Measurements from ENCODE around the gene IRF2. TPM values are rescaled to one million over a fixed set of nuclear protein-coding genes. Genes with fewer than 3 reads are reported as not detected.

IRF2 gene
- 17.0 TPM for polyA plus RNA-seq (2013, experiment 1 of 2; ENCODE audit: insufficient read length)
- 16.9 TPM for polyA plus RNA-seq (2013, experiment 2 of 2; ENCODE audit: insufficient read length)

DNA sequence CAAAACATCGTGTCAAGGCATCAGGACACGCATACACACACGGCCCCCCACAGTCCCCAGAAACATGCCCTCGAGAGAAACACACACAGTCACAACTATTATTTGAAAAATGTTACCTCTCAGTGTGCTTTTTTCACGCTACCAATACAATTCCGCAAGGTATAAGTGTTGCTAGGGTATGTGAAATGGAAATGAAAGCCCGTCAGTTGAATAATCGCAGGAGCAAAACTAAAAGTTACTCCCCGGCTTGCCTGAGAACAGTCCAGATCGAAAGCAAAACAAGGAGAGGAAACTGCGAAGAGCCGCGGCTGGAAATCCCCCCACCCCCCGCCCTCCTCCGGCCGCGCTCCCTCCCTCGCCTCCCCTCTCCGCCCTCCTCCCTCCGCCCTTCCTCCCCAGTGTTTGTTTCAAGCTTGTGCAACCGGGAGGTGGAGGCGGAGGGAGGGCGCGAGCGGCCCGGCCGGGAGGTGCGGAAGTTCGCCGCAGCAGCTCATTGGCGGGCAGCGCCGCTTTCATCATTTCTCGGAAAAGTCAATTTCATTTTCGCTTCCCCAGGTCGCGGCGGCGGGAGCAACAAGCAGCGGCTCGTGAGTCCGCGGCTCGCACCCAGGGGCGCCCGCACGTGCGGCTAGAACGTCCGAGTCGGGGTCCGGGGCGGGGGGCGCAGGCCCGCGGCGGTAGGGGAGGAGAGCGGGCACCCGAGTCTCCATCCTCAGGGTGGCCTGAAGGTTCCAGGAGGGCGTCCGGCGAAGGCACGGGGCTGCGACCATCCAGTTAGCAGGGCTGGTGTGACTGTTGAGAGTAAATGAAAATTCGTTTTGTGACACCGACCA is at the start of gene IRF2:
IRF2 (minus strand) TSS at position 288 of the 833 bp plus-strand sequence. CDS start 45,486 bp downstream, outside the sequence.
- peak; percentile 98 for DNase-seq

DNA sequence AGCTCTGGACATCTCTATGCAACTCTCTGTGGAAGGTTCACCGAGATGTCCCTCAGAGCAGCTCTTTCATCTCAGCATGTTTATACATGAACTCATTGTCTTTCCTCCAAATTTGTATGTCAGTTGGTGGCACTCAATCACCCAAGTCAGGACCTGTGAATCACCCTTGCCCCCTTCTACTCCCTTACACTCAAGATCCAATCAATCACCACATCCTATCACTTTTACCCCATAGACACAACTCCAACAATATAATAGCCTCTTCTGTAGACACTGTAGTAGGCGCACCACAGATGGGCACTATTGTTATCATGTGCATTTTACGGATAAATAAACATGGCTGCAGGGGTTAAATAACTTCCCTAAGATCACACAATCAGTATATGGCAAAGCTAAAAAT is 41.3 kb upstream of the IRF2 start:
- DNase-seq: no peak

DNA sequence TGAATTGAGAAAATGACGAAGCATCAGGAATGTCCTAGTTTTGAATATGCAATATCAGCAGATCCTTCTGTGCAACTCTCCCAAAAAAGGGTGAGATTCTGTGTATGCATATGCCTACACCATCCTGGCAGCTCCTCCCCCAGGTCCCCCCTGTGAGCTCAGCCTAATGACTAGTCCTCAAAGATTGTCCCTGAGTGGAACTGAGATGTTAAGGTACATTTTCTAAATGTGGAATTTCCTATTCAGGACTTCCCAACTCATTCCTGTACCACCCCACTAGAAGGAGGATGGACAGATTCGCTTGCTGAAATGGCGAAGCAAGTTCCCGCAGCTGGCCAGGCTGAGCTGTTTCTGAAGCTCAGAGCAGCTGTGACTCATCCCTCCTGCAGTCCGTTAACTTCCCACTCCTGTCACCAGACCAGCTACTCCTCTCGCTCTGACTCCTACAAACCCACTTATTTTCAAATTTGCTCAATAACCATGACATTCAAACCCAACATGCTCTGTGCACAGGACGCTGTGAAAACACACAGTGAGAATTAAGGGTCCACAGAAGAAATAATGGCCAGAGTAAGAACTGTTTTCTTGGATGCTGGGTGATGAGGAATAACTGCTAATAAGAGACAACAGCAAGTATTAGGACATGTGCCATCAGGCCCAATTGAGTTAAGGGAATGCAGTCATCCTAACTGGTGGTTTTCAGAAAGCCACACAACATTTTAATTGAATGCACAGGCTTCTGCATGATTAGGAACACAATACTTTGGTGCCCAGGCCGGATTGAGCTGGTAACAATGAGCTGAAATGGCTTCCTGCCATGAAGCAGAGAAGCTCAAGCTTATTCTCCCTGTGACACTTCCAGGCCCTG is 40.0 kb upstream of the IRF2 start:
- DNase-seq: peak; percentile 88

DNA sequence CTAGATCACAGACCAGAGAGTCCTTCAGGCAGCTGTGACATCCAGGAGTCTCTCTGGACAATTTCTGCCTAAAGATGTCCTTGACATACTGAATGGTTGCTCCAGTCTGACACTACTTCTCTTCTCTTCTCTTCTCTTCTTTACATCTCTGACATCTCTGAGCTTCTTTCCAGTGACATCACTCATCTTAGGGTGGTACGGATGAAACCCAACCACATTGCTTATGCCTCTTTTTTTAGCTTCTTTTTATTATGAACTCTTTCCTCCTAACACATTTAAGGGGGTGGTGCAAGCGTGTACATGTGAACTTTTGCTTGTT is 39.4 kb upstream of the IRF2 start:
- no peak for DNase-seq

DNA sequence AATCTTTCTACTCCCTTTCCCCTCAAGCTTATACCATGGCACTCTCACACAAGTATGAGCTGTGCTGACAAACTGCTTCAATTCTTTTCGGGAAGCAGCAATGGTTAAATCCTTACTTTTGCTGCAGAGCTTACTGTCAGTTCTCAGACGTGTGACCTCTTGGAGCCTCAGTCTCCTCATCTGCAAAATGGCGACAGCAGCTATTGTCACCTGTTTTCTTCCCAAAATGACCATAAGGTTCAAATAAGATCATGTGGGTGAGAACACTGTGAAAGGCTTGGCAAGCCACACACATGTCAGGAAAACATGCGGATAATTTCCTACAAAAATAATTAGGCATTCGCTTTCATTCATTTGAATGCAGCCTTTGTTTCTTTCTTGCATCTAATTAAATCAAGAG is 36.8 kb upstream of the IRF2 start:
- DNase-seq: no peak

DNA sequence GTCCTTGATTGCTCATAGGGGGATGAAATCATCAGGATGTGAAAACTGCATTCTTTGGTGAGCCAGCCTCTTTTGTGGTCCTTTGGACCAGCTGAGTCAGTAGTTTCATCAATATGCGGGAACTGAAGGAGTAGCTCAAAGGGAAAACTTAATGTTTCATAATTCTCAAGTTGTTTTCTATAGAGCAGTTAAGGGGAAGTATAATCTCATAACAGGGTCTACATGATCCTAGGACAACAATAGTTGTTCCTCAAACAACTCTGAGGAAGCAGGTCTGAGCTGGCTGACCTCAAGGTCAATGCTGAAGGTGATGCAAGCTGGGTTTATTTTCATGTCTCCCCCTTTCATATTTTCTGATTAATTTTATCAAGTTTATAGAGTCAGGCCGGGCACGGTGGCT is 36.1 kb upstream of the IRF2 start:
- no peak for DNase-seq

DNA sequence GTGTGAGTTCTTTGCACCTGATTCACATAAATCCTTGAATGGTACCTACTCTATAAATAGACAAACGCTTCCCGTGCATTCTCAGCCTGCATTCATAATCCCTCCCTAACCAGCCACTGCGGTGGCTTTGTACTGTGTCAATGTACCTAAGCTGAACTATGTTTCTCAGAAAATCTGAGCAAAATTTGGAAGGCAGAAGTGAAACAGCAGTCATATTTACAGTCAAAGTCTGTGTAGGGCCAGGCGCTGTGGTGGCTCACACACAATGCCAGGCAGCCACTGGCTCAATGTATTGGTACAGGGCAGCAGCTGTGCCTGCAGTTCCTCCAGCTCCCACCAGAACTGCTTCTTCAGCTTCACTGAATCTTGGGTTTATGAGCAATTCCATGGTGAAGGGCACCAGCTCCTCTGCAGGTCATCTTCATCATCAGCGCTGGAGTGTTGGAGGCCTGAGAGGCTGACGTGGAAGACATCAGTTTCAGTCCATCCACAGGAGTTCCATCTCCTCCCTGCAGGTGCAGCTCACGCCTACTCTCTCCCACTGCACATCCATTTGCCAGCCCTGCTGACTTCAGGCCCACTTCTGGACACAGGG is 32.3 kb upstream of the IRF2 start:
- no peak for DNase-seq

DNA sequence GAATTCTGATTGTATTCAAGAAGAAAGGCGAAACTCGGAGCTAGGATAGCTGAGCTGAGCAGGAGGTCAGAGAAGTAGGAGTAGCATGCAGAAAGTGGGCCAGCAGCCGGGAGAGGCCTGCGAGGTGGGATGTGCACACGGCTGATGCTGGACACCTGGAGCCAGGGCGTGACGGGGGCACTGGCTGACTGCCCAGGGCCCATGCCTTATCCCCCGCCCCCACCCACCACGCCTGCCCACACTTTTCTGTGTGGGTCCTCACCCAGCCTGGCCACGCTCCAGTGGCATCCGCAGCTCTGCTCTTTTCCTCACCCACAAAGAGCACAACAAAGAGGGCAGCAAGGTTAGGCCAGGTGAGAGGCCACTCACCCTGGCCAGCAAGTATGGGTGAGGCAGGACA is 30.0 kb upstream of the IRF2 start:
- no peak for DNase-seq

DNA sequence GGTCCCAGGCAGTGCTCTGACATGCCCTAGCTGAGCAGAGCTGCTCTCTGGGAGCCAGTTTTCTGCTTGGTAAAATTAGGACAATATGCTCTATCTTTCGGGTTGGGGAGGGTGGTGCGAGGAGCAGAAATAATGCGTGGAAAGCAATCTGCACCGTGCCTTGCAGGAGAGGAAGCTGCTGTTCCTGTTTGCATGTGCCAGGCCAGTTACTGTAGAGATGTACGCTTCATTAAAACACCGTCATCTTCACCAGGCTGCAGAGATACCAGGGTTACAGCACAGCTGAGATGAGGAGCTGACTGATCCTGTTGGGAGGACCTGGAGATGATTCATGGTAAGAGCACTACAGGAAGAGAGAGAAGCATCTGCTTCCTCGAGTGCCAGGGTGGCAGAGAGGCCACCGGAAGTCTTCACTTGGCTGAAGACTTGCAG is 29.5 kb upstream of the IRF2 start:
- DNase-seq: peak; percentile 55

DNA sequence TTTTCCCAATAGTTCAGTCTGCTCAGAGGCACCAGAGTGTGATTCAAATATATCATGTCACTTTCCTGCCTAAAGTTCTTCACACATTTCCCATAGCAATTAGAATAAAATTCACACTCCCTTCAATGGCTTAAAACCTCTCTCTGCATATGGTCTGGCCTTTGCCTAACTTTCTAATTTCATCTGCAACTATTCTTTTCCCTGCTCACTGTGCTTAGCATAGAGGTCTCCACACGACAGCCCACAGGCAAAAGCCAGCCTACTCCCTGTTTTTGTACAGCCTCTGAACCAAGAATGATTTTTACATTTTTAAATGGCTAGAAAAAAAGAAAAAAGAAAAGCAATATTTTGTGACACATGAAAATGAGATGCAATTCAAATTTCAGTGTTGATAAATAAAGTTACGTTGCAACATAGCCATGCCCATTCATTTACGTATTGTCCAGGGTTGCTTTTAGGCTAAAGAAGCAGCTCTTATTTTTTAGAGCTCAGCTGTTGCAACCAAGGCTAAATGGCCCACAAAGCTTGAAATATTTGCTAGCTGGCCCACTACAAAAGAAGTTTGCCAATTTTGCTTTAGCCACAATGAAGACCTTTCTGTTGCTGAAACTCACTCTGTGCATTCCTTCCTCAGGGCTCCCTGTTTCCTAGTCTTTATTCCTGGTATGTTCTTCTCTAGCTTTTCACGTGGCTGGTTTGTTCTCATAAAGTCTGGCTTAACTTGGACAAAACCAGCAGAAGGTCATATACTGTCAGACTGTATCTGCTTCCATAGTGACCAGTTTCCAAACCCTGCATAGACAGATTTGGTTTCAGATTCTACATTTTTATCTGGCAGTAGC is 26.6 kb upstream of the IRF2 start:
- DNase-seq: no peak

DNA sequence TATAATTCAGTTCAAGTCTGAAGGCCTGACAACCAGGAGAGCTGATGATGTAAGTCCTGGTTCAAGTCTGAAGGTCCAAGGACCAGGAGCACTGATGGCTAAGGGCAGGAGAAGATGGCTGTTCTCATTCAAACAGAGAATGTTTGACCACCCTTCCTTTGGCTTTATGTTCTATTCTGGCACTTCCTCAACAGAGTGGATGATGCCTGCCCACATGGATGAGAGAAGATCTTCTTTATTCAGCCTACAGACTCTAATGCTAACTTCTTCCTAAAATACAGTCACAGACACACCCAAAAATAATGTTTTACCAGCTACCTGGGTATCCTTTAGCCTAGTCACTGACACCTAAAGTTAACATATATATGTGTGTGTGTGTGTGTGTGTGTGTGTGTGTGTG is 25.6 kb upstream of the IRF2 start:
- DNase-seq: no peak

DNA sequence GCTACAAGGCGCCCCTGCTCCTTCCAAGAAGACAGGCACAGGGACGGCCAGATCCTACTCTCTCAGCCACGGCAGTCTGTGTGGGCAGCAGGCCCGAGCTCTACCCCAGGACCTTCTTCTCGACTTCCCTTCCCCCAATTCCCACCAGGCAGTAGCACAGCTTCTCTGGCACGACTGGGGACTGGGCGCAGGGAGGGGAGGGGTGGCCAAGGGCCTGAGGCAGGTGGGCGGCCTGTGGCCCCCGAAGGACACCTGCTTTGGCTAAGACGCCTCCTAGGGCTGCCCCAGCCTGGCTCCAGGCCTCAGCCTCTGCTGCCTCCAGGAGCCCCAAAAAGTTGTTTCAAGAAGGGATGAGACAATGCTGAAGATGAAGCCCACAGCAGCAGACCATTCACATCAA is 24.2 kb upstream of the IRF2 start:
- DNase-seq: no peak

DNA sequence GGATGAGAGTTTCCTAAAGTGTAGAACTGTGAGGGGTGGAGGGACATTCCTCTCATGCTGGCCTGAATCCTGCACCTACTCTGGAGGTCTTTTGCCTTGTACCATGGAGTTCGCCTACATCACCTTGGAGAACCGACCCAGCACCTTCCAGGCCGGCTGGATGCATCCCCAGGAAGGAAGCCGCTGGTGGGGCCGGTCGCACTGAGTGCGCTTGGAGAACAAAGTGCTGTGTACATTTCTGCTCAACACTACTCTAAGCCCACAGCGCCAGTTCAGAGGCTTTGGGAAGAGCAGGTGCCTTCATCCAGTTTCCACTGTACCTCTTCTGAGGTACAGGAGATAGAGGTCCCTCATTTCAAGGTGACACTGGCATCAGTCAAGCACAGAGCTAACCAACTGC is 15.4 kb upstream of the IRF2 start:
- DNase-seq: no peak

DNA sequence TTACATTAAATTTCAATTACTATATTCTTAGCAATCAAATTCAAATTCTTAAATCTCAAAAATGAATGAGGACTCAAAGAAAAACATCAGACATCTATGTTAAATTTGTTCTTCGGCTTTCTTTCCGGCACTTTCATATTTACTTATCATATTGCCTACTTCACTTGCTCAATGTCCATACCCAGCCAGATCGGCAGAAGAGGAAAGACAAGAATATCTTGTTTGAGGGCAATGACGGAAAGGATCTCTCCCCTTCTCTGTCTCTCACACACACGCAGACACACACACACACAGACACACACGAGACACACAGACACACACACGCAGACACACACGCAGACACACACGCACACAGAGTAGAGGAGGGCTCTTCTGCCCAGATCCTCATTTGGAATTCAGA is 13.2 kb upstream of the IRF2 start:
- DNase-seq: no peak

DNA sequence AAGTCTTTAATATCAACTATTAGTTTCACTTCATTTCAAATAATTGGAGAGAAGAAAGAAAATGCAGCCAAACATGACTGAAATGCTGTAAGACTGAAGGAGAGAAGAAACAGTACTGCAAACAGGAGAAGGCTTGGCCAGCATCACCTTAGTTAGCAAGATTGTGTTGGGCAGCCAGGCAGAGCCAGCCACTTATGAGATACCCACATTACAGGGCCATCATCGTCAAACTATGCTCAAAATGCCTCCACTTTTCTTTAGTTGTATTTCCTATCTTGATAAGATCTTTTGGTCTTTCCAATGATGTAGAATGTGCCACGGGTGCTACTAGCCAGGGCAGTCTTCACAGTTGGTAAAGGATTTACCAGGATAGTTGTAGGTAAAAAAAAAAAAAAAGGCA is 10.9 kb upstream of the IRF2 start:
- DNase-seq: no peak

DNA sequence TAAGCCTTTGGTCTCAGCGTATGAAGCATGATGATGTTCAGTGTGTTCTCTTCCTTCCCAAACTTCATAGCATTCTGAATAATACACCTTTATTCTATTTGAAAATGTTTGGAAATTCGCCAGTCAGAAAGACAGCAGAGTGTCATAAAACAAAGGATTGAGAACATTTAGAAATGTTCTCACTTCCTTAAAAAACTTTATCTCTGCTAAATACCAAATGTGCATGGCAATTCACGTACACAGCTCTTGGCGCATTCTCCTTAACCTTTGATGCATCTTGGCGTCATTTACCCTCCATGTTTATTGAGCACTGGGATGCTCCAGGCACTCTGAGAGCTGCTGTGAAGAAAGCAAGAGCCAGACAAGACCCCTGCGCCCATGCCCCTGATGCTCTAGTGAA is 7.2 kb upstream of the IRF2 start:
- no peak for DNase-seq

DNA sequence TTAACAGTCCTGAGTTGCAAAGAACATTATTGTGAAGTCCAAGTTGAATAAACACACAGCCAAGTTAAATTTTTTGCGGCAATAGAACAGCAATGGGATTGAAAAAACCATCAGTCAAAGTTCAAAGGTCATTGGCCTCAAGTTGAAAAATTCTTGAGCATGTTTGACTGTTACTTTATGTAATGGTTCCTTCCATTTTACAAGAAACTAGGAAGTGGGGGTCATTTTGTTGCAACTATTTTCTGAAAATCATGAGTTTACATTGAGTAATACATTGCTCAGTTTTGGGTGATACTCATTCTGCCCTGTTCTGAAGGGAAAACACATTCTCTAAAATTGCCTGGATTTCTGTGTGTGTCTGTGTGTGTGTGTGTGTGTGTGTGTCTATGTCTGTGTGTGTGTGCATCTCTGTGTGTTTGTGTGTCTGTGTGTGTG is 5.2 kb upstream of the IRF2 start:
- DNase-seq: no peak

DNA sequence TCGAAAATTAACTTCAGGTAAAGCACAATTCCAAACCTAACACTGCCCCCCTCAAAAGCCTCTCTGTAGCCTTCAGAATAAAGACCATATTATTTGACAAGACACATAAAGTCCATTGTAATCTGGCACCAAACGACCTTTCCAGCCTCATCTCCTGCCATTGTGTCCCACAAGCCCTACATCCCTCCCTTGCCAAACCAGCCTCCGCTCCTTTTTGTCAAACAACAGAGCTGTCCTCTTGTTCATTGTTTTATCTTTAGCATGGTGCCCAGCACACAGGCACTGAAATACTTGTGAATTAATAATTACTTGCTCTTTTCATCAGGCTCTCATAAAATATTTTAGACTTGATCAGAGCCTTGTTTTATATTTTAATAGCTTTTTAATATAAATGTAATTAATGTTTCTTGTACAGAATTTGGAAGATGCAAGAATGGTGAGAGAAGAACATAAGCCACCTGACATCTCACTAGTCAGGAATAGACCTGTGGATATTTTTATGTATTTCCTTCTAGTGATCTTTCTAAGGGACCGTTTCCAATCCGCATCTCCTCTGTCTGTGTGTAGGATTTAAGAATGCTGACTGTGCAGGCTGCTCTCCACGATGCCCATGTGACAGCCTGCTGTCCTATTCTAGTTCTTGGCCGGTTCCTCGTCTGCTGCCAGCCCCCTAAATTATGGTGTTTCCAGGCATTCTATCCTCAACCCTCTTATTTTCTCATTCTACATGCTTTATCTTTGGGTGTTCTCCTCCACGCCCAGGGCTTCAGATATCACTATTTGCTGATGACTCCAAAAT is 3.0 kb upstream of the IRF2 start:
- no peak for DNase-seq

DNA sequence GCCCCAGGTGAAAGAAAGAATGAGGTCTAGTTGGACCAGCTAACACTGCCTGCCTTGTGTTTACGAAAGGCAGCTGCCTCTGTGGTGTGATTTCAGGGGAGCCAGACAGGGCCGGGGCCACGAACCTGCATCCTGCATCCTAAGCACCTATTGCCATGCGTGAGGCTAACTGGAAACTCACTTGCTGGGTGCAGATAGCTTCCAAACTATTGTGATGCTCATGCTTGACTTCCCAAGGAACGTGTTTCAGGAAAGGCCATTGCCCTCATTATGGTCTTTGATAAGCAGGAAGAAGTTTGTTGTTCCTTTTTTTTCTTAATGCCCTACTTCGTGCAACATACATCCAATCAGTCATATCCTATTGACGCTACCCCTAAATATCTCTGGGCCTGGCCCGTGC is 2.3 kb upstream of the IRF2 start:
- DNase-seq: no peak

DNA sequence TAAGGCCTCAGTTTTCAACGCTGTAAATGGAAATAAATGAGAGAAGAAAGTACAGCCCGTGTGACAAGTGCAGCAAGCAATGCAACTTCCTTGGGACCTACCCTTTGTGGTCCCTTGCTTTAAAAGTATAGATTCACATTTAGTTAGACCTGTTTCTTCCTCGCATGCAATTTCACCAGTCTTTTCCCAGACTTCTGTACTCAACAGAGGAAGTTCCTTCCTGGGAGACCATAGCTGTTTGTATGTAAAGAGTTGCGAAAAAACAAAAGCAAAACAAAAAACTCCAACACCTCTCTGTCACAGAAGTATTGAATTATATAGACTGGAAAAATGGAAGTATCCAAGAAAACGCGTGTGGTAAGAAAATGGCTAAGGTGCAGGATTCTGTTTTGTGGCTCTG is 1.1 kb upstream of the IRF2 start:
- no peak for DNase-seq

DNA sequence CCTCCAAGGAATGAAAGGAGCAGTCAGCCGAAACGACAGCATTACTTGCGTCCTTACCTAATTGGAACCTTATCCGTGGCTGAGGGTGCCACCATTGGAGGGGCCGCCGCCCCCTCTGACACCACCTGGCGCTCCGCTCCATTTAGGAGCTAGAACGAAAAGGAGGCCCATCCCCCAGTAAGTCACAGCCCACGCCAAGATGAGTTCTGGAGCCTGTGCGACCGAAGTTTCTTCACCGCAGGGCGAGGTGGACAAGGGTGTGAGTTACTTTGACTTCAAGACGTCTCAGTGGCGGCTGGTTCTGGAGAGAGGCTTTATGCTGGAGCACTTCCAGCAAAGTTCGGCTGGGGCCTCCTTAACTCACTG is 729 bp upstream of the IRF2 start:
- peak; percentile 35 for DNase-seq
